ENCODE results near the gene MOCOS. TPM values are rescaled to one million over a fixed set of nuclear protein-coding genes. Genes with fewer than 3 reads are reported as not detected.

MOCOS gene
- total RNA-seq, 4 donors from 2014 or later: 2.6 to 5.7 (median 4.4) TPM

GRCh38 chr18:36153771-36154170 lies 33.5 kb upstream of the MOCOS start:
- in situ Hi-C loops (cut with MboI; ENCODE audit: low pct_ligation_motif_present in 1 of 4, low pct_unique_long_range_greater_than_20kb in 1 of 4, low sequenced_read_pairs in 3 of 4) (no loop called here), intact Hi-C loops (cut with DNase I; ENCODE audit: low total_unique reads) (no loop called here)
- no peaks in the 10 kb centered on the region for H3K4me1 ChIP-seq
- peak overlapping the region in 1 of 4 donors; percentile 31 for H3K27ac ChIP-seq
- no peaks in the 10 kb centered on the region for H3K27me3 ChIP-seq
- WGBS, 2 donors (ENCODE audit: low coverage in 1 of 2): 50 to 61% methylated on average over 2 of the region's 2 CpGs
- no peak overlapping the region for H3K4me3 ChIP-seq
- H3K36me3 ChIP-seq: peaks cover 0 to 44% (median 10%) of the 10 kb centered on the region in 4 donors
- no peak for DNase-seq
- TF ChIP-seq POLR2A (IDR thresholded peaks at IDR 0.05) (no peak), EP300 (IDR thresholded peaks at IDR 0.05; ENCODE audit: low read depth) (no peak), CTCF (IDR thresholded peaks at IDR 0.05) (no peak), POLR2AphosphoS5 (IDR thresholded peaks at IDR 0.05) (no peak)
- no peaks in the 10 kb centered on the region for H3K9me3 ChIP-seq

DNA sequence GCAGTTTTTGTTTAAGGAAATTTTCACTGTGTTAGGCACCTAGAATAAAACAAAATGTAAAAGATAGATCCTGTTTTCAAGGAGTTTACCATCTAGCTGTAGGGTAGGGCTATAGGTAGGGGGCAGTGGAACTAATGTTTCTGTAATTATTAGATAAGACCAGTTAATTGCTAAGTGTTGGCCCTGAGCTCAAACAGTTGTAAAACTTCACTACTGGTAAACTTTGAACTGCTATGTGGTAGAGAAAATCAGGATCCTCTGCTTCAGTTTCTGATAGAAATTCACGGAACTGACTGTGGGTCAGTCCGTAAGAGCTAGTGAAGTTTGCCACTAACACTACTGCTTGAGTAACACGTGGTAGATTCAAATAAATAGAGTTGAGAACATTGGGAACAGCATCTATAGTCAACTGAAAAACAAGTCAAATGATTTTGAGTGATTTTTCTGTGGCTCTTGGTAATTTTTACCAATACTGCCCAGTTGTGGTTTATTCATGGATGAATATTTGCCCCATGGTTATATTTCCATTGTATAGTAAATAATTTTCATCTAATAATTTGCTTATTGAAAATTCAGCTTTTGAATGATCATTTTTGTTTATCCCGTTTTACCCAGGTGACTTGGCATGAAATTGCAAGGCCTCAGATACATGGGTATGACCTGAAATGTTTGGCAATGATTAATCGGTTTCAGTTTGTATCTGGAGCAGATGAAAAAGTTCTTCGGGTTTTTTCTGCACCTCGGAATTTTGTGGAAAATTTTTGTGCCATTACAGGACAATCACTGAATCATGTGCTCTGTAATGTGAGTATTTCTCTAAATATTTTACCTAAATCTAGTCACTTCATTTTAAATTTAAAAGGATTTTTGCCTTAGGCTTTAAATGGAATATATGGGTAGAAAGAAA lies 31.2 kb upstream of the MOCOS start:
- Histone ChIP-seq H3K9me3 (no peaks in the 10 kb centered on the region), H3K4me3 (no peak overlapping the region), H3K36me3 (peaks cover 0 to 54% (median 21%) of the 10 kb centered on the region in 4 donors), H3K27me3 (no peaks in the 10 kb centered on the region), H3K4me1 (no peaks in the 10 kb centered on the region), H3K27ac (no peak overlapping the region)
- no peak for DNase-seq
- no peak for TF ChIP-seq POLR2AphosphoS5 (IDR thresholded peaks at IDR 0.05)
- TF ChIP-seq EP300 (IDR thresholded peaks at IDR 0.05; ENCODE audit: low read depth): no peak
- no peak for TF ChIP-seq POLR2A (IDR thresholded peaks at IDR 0.05)
- TF ChIP-seq CTCF (IDR thresholded peaks at IDR 0.05): no peak
- WGBS, 2 donors (ENCODE audit: low coverage in 1 of 2): 90 to 92% methylated on average over 7 of the region's 7 CpGs
- intact Hi-C loops (cut with DNase I; ENCODE audit: low total_unique reads) (no loop called here), in situ Hi-C loops (cut with MboI; ENCODE audit: low pct_ligation_motif_present in 1 of 4, low pct_unique_long_range_greater_than_20kb in 1 of 4, low sequenced_read_pairs in 3 of 4) (no loop called here)

GRCh38 chr18:36157441-36157840 lies 29.9 kb upstream of the MOCOS start:
- no peak overlapping the region for H3K4me3 ChIP-seq
- peaks cover 0 to 54% (median 27%) of the 10 kb centered on the region in 4 donors for H3K36me3 ChIP-seq
- DNase-seq: no peak
- no peak for TF ChIP-seq EP300 (IDR thresholded peaks at IDR 0.05; ENCODE audit: low read depth)
- TF ChIP-seq CTCF (IDR thresholded peaks at IDR 0.05): no peak
- TF ChIP-seq POLR2AphosphoS5 (IDR thresholded peaks at IDR 0.05): no peak
- no peak for TF ChIP-seq POLR2A (IDR thresholded peaks at IDR 0.05)
- in situ Hi-C loops (cut with MboI; ENCODE audit: low pct_ligation_motif_present in 1 of 4, low pct_unique_long_range_greater_than_20kb in 1 of 4, low sequenced_read_pairs in 3 of 4) (no loop called here), intact Hi-C loops (cut with DNase I; ENCODE audit: low total_unique reads) (no loop called here)
- H3K27me3 ChIP-seq: no peaks in the 10 kb centered on the region
- no peaks in the 10 kb centered on the region for H3K9me3 ChIP-seq
- H3K27ac ChIP-seq: peak overlapping the region in 1 of 4 donors; percentile 5
- no peaks in the 10 kb centered on the region for H3K4me1 ChIP-seq

- intact Hi-C loops (cut with DNase I; ENCODE audit: low total_unique reads): no loop called here
- Histone ChIP-seq H3K4me1 (no peaks in the 10 kb centered on the region), H3K4me3 (no peak overlapping the region), H3K36me3 (peaks cover 0 to 60% (median 26%) of the 10 kb centered on the region in 4 donors), H3K27me3 (no peaks in the 10 kb centered on the region), H3K9me3 (no peaks in the 10 kb centered on the region), H3K27ac (peak overlapping the region in 1 of 4 donors; percentile 5)
- in situ Hi-C loops (cut with MboI; ENCODE audit: low pct_ligation_motif_present in 1 of 4, low pct_unique_long_range_greater_than_20kb in 1 of 4, low sequenced_read_pairs in 3 of 4): no loop called here
- DNase-seq: no peak
- WGBS, 2 donors (ENCODE audit: low coverage in 1 of 2): 77 to 84% methylated on average over 4 to 5 of the region's 5 CpGs
- no peak for TF ChIP-seq CTCF (IDR thresholded peaks at IDR 0.05)
- TF ChIP-seq POLR2A (IDR thresholded peaks at IDR 0.05): no peak
- TF ChIP-seq EP300 (IDR thresholded peaks at IDR 0.05; ENCODE audit: low read depth): no peak
- no peak for TF ChIP-seq POLR2AphosphoS5 (IDR thresholded peaks at IDR 0.05)
These were observed 28.9 kb upstream of the MOCOS start for GRCh38 chr18:36158266-36158867.

Measured in transverse colon (tissue), 4 donors.